GM23338 (cell line): Measurements from ENCODE around the gene SLC37A1. TPM values are rescaled to one million over a fixed set of nuclear protein-coding genes. Genes with fewer than 3 reads are reported as not detected.

ENCODE experiments used
- ATAC-seq: fragments of 200-7000 bp; cut with Tn5 transposase; 3 replicates; pipeline ENCODE4 v1.9.1; 2020
- DNase-seq: peaks from one replicate; pipeline ENCODE4 v3.0.0-alpha.2; 2015; ENCODE audit warnings: low spot score
- H2AFZ ChIP-seq: fragments of 200-600 bp; sonication (generic); 2 replicates; pipeline ENCODE4 v1.8.0; 2016; ENCODE audit warnings: antibody characterized with exemption, mild to moderate bottlenecking, moderate library complexity
- H3F3A ChIP-seq: fragments of 200-600 bp; sonication (generic); replicated peaks from 2 replicates; pipeline ENCODE4 v1.8.0; 2017; ENCODE audit warnings: antibody characterized with exemption, mixed run types, low read depth
- H3K27ac ChIP-seq: fragments of 200-600 bp; sonication (generic); 2 replicates; pipeline ENCODE4 v1.6.1; 2016; ENCODE audit warnings: low read depth
- H3K27me3 ChIP-seq: fragments of 200-600 bp; sonication (generic); 2 replicates; pipeline ENCODE4 v1.8.0; 2016; ENCODE audit warnings: mild to moderate bottlenecking, mixed run types, moderate library complexity; ENCODE audit not compliant: insufficient read depth
- H3K36me3 ChIP-seq: fragments of 200-600 bp; sonication (generic); 2 replicates; pipeline ENCODE4 v1.8.0; 2016; ENCODE audit warnings: mild to moderate bottlenecking; ENCODE audit not compliant: insufficient read depth
- H3K4me1 ChIP-seq: fragments of 200-600 bp; sonication (generic); 2 replicates; pipeline ENCODE4 v1.8.0; 2016; ENCODE audit warnings: mild to moderate bottlenecking, moderate library complexity; ENCODE audit not compliant: insufficient read depth
- H3K4me2 ChIP-seq: fragments of 200-600 bp; sonication (generic); 2 replicates; pipeline ENCODE4 v1.7.1; 2017; ENCODE audit warnings: mixed run types
- H3K4me3 ChIP-seq: fragments of 200-600 bp; sonication (generic); 2 replicates; pipeline ENCODE4 v1.6.1; 2016; ENCODE audit warnings: mixed run types
- H3K79me2 ChIP-seq: fragments of 200-600 bp; sonication (generic); replicated peaks from 2 replicates; pipeline ENCODE4 v1.8.0; 2017; ENCODE audit warnings: mild to moderate bottlenecking; ENCODE audit not compliant: insufficient read depth
- H3K9me2 ChIP-seq: fragments of 200-600 bp; sonication (generic); 2 replicates; pipeline ENCODE4 v1.8.0; 2017; ENCODE audit not compliant: insufficient read depth
- H4K20me1 ChIP-seq: fragments of 200-600 bp; sonication (generic); replicated peaks from 2 replicates; pipeline ENCODE4 v1.8.0; 2017; ENCODE audit warnings: mild to moderate bottlenecking; ENCODE audit not compliant: insufficient read depth
- H3K27ac Mint-ChIP-seq: 2 replicates; pipeline ENCODE4 v1.8.0; 2020; ENCODE audit warnings: inconsistent platforms, mild to moderate bottlenecking, moderate library complexity, mixed read lengths
- H3K27me3 Mint-ChIP-seq: 3 replicates; pipeline ENCODE4 v1.8.0; 2022; ENCODE audit warnings: low read depth, mild to moderate bottlenecking, moderate library complexity, mixed read lengths, inconsistent platforms; ENCODE audit not compliant: insufficient read depth, poor library complexity
- H3K36me3 Mint-ChIP-seq: 3 replicates; pipeline ENCODE4 v1.8.0; 2021; ENCODE audit warnings: low read depth, mild to moderate bottlenecking, inconsistent platforms, moderate library complexity, mixed read lengths
- H3K4me1 Mint-ChIP-seq: 3 replicates; pipeline ENCODE4 v1.8.0; 2020; ENCODE audit warnings: mild to moderate bottlenecking, inconsistent platforms, mixed read lengths
- H3K4me3 Mint-ChIP-seq: 3 replicates; pipeline ENCODE4 v1.8.0; 2021; ENCODE audit warnings: moderate library complexity, mild to moderate bottlenecking, inconsistent platforms, mixed read lengths
- H3K9me3 Mint-ChIP-seq: 3 replicates; pipeline ENCODE4 v1.8.0; 2020; ENCODE audit warnings: moderate library complexity, mild to moderate bottlenecking, inconsistent platforms, mixed read lengths
- CREB1 ChIP-seq: fragments of 250-450 bp; sonication (Bioruptor Pico); IDR thresholded peaks from 2 replicates; pipeline ENCODE4 v1.5.0; 2020; ENCODE audit warnings: low read depth, mild to moderate bottlenecking, moderate library complexity
- CTCF ChIP-seq, 2 experiments: fragments of 200-600 bp in 1 of 2; sonication (generic) in 1 of 2; conservative IDR thresholded peaks; 2 replicates each; pipeline versions ENCODE4 v1.5.1 to v1.6.1; 2016 to 2017; ENCODE audit warnings: antibody characterized with exemption in 2 of 2, low read depth in 2 of 2, mild to moderate bottlenecking in 2 of 2, moderate library complexity in 1 of 2
- EZH2 ChIP-seq: fragments of 200-600 bp; sonication (generic); IDR thresholded peaks from one replicate; pipeline ENCODE4 v1.8.0; 2017; ENCODE audit warnings: antibody characterized with exemption, mild to moderate bottlenecking, low read depth; ENCODE audit not compliant: unreplicated experiment
- EZH2phosphoT487 ChIP-seq: fragments of 200-600 bp; sonication (generic); IDR thresholded peaks from one replicate; pipeline ENCODE4 v1.8.1; 2018; ENCODE audit warnings: antibody characterized with exemption; ENCODE audit not compliant: unreplicated experiment
- JUNB ChIP-seq: IDR thresholded peaks from one replicate; pipeline ENCODE4 v1.6.1; 2016; ENCODE audit warnings: antibody characterized with exemption; ENCODE audit not compliant: unreplicated experiment
- NANOG ChIP-seq: IDR thresholded peaks from 2 replicates; pipeline ENCODE4 v1.6.1; 2016; ENCODE audit warnings: antibody characterized with exemption, borderline replicate concordance
- POLR2AphosphoS5 ChIP-seq: IDR thresholded peaks from 2 replicates; pipeline ENCODE4 v1.6.1; 2016; ENCODE audit warnings: antibody characterized with exemption, low read depth
- REST ChIP-seq: IDR thresholded peaks from one replicate; pipeline ENCODE4 v1.6.1; 2018; ENCODE audit warnings: antibody characterized with exemption; ENCODE audit not compliant: unreplicated experiment
- STAT1 ChIP-seq: IDR thresholded peaks from one replicate; pipeline ENCODE4 v1.6.1; 2016; ENCODE audit warnings: antibody characterized with exemption; ENCODE audit not compliant: unreplicated experiment
- ZNF114 ChIP-seq: fragments of 250-450 bp; sonication (Bioruptor Pico); IDR thresholded peaks from 2 replicates; pipeline ENCODE4 v1.5.0; 2020; ENCODE audit warnings: mild to moderate bottlenecking, moderate library complexity
- polyA plus RNA-seq: library from polyadenylated mRNA; unstranded; fragments of >200 nt; fragmentation: Nextera tagmentation; extraction: Ambion mirVana; gene quantifications from 2 replicates; pipeline ENCODE4 v1.2.1, GENCODE V29; 2016
- total RNA-seq: library from RNA; depleted of rRNA; stranded (reverse); fragments of >200 nt; shearing (Covaris generic); gene quantifications from 2 replicates; pipeline ENCODE4 v1.2.3, GENCODE V29; 2014
- TF ChIP-seq, protein P1 (sequence below): IDR thresholded peaks from 2 replicates; pipeline ENCODE4 v1.6.1; 2016; ENCODE audit warnings: antibody characterized with exemption
- TF ChIP-seq, protein P2 (sequence below): fragments of 250-450 bp; sonication (Bioruptor Pico); IDR thresholded peaks from 2 replicates; pipeline ENCODE4 v1.5.0; 2020; ENCODE audit warnings: mild to moderate bottlenecking, moderate library complexity

SLC37A1 gene
- total and polyA plus RNA-seq, 2 experiments from 2014 or later, result 14.0 to 30.3 TPM

DNA sequence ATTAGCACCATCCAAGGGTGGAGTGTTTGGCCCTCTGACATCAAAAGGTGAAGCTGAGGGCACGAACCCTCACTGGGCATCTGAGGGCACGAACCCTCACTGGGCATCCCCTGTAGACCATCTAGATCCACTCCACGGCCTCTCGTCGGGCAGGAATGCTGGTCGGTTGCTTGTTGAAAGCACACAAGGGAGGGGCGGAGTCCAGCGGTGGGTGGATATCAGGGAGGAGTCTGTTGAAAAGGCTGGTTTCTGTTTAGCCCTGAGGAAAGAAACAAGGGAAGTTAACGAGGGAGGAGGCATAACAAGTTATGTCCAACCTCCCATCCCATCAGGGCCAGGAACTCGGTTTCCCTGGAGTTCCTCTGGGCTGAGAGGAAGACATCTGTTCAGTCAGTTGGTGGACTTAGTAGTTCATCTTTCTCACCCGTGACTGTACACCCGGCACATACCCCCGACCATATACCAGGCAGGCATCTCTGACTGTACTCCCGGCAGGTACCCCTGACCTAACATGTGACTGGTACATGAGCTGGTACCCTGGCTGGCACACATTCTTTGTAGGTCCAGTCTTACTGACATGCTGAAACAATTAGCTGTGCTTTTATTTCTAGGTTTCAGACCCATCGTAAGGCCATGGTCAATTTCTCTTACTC lies 107.6 kb downstream of the SLC37A1 start:
- H3K4me3 ChIP-seq, result no peak overlapping the region
- H3K9me3 Mint-ChIP-seq, result no peaks in the 10 kb centered on the region; the same call in 2 of the 3 replicates
- no peak overlapping the region for H3K4me3 Mint-ChIP-seq
- no peak for DNase-seq
- ATAC-seq, result peak; percentile 21; the same call in 2 of the 3 replicates
- H3K27ac ChIP-seq, result no peak overlapping the region
- H3K4me1 Mint-ChIP-seq, result peaks cover 7% of the 10 kb centered on the region
- no peak overlapping the region for H3K27ac Mint-ChIP-seq
- no peaks in the 10 kb centered on the region for H3K36me3 Mint-ChIP-seq
- H3K9me2 ChIP-seq, result no peaks in the 10 kb centered on the region
- TF ChIP-seq, protein P1, sequence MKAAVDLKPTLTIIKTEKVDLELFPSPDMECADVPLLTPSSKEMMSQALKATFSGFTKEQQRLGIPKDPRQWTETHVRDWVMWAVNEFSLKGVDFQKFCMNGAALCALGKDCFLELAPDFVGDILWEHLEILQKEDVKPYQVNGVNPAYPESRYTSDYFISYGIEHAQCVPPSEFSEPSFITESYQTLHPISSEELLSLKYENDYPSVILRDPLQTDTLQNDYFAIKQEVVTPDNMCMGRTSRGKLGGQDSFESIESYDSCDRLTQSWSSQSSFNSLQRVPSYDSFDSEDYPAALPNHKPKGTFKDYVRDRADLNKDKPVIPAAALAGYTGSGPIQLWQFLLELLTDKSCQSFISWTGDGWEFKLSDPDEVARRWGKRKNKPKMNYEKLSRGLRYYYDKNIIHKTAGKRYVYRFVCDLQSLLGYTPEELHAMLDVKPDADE, result no peak
- no peak for TF ChIP-seq EZH2
- TF ChIP-seq NANOG, result no peak
- TF ChIP-seq EZH2phosphoT487, result no peak
- TF ChIP-seq STAT1, result no peak
- TF ChIP-seq, protein P2, sequence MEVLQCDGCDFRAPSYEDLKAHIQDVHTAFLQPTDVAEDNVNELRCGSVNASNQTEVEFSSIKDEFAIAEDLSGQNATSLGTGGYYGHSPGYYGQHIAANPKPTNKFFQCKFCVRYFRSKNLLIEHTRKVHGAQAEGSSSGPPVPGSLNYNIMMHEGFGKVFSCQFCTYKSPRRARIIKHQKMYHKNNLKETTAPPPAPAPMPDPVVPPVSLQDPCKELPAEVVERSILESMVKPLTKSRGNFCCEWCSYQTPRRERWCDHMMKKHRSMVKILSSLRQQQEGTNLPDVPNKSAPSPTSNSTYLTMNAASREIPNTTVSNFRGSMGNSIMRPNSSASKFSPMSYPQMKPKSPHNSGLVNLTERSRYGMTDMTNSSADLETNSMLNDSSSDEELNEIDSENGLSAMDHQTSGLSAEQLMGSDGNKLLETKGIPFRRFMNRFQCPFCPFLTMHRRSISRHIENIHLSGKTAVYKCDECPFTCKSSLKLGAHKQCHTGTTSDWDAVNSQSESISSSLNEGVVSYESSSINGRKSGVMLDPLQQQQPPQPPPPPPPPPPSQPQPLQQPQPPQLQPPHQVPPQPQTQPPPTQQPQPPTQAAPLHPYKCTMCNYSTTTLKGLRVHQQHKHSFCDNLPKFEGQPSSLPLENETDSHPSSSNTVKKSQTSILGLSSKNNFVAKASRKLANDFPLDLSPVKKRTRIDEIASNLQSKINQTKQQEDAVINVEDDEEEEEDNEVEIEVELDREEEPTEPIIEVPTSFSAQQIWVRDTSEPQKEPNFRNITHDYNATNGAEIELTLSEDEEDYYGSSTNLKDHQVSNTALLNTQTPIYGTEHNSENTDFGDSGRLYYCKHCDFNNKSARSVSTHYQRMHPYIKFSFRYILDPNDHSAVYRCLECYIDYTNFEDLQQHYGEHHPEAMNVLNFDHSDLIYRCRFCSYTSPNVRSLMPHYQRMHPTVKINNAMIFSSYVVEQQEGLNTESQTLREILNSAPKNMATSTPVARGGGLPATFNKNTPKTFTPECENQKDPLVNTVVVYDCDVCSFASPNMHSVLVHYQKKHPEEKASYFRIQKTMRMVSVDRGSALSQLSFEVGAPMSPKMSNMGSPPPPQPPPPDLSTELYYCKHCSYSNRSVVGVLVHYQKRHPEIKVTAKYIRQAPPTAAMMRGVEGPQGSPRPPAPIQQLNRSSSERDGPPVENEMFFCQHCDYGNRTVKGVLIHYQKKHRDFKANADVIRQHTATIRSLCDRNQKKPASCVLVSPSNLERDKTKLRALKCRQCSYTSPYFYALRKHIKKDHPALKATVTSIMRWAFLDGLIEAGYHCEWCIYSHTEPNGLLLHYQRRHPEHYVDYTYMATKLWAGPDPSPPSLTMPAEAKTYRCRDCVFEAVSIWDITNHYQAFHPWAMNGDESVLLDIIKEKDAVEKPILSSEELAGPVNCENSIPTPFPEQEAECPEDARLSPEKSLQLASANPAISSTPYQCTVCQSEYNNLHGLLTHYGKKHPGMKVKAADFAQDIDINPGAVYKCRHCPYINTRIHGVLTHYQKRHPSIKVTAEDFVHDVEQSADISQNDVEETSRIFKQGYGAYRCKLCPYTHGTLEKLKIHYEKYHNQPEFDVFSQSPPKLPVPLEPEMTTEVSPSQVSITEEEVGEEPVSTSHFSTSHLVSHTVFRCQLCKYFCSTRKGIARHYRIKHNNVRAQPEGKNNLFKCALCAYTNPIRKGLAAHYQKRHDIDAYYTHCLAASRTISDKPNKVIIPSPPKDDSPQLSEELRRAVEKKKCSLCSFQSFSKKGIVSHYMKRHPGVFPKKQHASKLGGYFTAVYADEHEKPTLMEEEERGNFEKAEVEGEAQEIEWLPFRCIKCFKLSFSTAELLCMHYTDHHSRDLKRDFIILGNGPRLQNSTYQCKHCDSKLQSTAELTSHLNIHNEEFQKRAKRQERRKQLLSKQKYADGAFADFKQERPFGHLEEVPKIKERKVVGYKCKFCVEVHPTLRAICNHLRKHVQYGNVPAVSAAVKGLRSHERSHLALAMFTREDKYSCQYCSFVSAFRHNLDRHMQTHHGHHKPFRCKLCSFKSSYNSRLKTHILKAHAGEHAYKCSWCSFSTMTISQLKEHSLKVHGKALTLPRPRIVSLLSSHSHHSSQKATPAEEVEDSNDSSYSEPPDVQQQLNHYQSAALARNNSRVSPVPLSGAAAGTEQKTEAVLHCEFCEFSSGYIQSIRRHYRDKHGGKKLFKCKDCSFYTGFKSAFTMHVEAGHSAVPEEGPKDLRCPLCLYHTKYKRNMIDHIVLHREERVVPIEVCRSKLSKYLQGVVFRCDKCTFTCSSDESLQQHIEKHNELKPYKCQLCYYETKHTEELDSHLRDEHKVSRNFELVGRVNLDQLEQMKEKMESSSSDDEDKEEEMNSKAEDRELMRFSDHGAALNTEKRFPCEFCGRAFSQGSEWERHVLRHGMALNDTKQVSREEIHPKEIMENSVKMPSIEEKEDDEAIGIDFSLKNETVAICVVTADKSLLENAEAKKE, result no peak
- no peak for TF ChIP-seq CREB1
- no peak for TF ChIP-seq CTCF (conservative IDR thresholded peaks at IDR 0.05; ENCODE audit: low read depth in 2 of 2)
- TF ChIP-seq POLR2AphosphoS5, result no peak
- no peak for TF ChIP-seq ZNF114 (CRISPR knock-in tag)
- TF ChIP-seq JUNB, result no peak
- no peak for TF ChIP-seq REST
- no peaks in the 10 kb centered on the region for H4K20me1 ChIP-seq
- H3K4me2 ChIP-seq, result no peak overlapping the region
- no peaks in the 10 kb centered on the region for H3K36me3 ChIP-seq
- H3F3A ChIP-seq, result no peaks in the 10 kb centered on the region
- peaks cover 8% of the 10 kb centered on the region for H3K27me3 Mint-ChIP-seq
- no peaks in the 10 kb centered on the region for H3K27me3 ChIP-seq
- H3K4me1 ChIP-seq, result no peaks in the 10 kb centered on the region; the same call in 1 of the 2 replicates
- H3K79me2 ChIP-seq, result no peaks in the 10 kb centered on the region
- no peak overlapping the region for H2AFZ ChIP-seq
